HepG2 (cell line): ENCODE results near the gene FPR3. TPM values are rescaled to one million over a fixed set of nuclear protein-coding genes. Genes with fewer than 3 reads are reported as not detected.

Experiments used
- ATAC-seq: fragments of 200-7000 bp; cut with Tn5 transposase; 3 replicates; pipeline ENCODE4 v1.9.1; 2020; ENCODE audit warnings: mild to moderate bottlenecking, moderate library complexity
- BruUV-seq: library from RNA; stranded (reverse); fragments of 400-500 nt; replicated peaks from 2 replicates; lab custom pipeline; 2021; lab: Mats Ljungman, UMichigan
- CTCF ChIA-PET: fragments of 300-600 bp; formaldehyde crosslinking; extraction: SDS; loops from one replicate; lab custom pipeline; 2021; ENCODE audit warnings: low total read pairs, inconsistent platforms, low intra/inter-chr PET ratio; lab: Yijun Ruan, JAX
- POLR2A ChIA-PET: fragments of 350-600 bp; sonication (Branson Sonifier 250); formaldehyde crosslinking; loops from one replicate; lab custom pipeline; 2020; ENCODE audit warnings: antibody characterized with exemption, inconsistent platforms; lab: Yijun Ruan, JAX
- DNase-seq: peaks from one replicate; pipeline ENCODE4 v3.0.0-alpha.2; 2015; ENCODE audit warnings: low spot score
- FAIRE-seq: peaks from 3 replicates; lab custom pipeline; 2011; peaks lifted over from hg19 to GRCh38; lab: Jason Lieb, UNC
- H2AFZ ChIP-seq: one replicate; pipeline ENCODE4 v1.6.1; 2011; ENCODE audit warnings: low read length, inconsistent platforms
- H3K27ac ChIP-seq: fragments of 300-600 bp; 3 replicates; pipeline ENCODE4 v1.8.0; 2011; ENCODE audit warnings: mixed run types, mild to moderate bottlenecking, mixed read lengths, low read length, inconsistent platforms; ENCODE audit not compliant: insufficient read depth; ENCODE audit errors: extremely low read length
- H3K27me3 ChIP-seq, 2 experiments: fragments of 200-600 bp in 1 of 2; 2 replicates in 1 of 2; 3 replicates in 1 of 2; pipeline versions ENCODE4 v1.6.0 to v1.8.0; 2011; ENCODE audit warnings: low read length in 2 of 2, mild to moderate bottlenecking in 2 of 2, moderate library complexity in 2 of 2, inconsistent platforms in 1 of 2; ENCODE audit not compliant: insufficient read depth in 2 of 2, control insufficient read depth in 1 of 2
- H3K36me3 ChIP-seq, 2 experiments: fragments of 200-600 bp in 1 of 2; replicated peaks in 1 of 2; 2 replicates in 1 of 2; 3 replicates in 1 of 2; pipeline versions ENCODE4 v1.5.1 to v1.8.0; 2011; ENCODE audit warnings: low read length in 2 of 2, inconsistent platforms in 1 of 2; ENCODE audit not compliant: insufficient read depth in 2 of 2, control insufficient read depth in 1 of 2
- H3K4me1 ChIP-seq: 2 replicates; pipeline ENCODE4 v1.5.1; 2012; ENCODE audit warnings: low read length, inconsistent platforms; ENCODE audit not compliant: insufficient read depth
- H3K4me2 ChIP-seq: 2 replicates; pipeline ENCODE4 v1.6.0; 2011; ENCODE audit warnings: low read depth, low read length, inconsistent platforms
- H3K4me3 ChIP-seq, 3 experiments: fragments of 200-600 bp in 1 of 3; sonication (generic), shearing (Covaris generic) in 1 of 3; replicated peaks in 1 of 3; 2 replicates each; pipeline ENCODE4 v1.5.1; 2011 to 2016; ENCODE audit warnings: low read length in 3 of 3, inconsistent platforms in 2 of 3, low read depth in 2 of 3, mild to moderate bottlenecking in 2 of 3, control low read depth in 1 of 3, mixed read lengths in 1 of 3; ENCODE audit not compliant: insufficient read depth in 1 of 3
- H3K79me2 ChIP-seq: one replicate; pipeline ENCODE4 v1.6.1; 2011; ENCODE audit warnings: low read length, inconsistent platforms; ENCODE audit not compliant: insufficient read depth
- H3K9ac ChIP-seq: 2 replicates; pipeline ENCODE4 v1.6.0; 2011; ENCODE audit warnings: mild to moderate bottlenecking, low read depth, low read length, inconsistent platforms; ENCODE audit not compliant: insufficient read depth
- H3K9me3 ChIP-seq: 2 replicates; pipeline ENCODE4 v1.5.1; 2012; ENCODE audit warnings: mild to moderate bottlenecking, low read length
- H4K20me1 ChIP-seq: 2 replicates; pipeline ENCODE4 v1.6.0; 2011; ENCODE audit warnings: inconsistent platforms, mild to moderate bottlenecking, low read length, moderate library complexity; ENCODE audit not compliant: insufficient read depth
- CREB1 ChIP-seq, 2 experiments: fragments of 450-650 bp in 1 of 2; IDR thresholded peaks; 2 replicates each; pipeline ENCODE4 v1.6.1; 2016 to 2017; ENCODE audit warnings: control low read depth in 1 of 2, mild to moderate bottlenecking in 1 of 2, missing compliant biosample characterization in 1 of 2, missing genetic modification characterization in 1 of 2
- ETV5 ChIP-seq: IDR thresholded peaks from 2 replicates; pipeline ENCODE4 v1.6.1; 2018; ENCODE audit warnings: missing biosample characterization, missing genetic modification reagents, inconsistent platforms, borderline replicate concordance
- KDM6A ChIP-seq: IDR thresholded peaks from 2 replicates; pipeline ENCODE4 v1.6.1; 2016; ENCODE audit warnings: low read depth
- MXI1 ChIP-seq: IDR thresholded peaks from 3 replicates; pipeline ENCODE4 v1.6.1; 2012; ENCODE audit warnings: low read depth, low read length, inconsistent platforms, borderline replicate concordance
- RNF2 ChIP-seq: fragments of 450-650 bp; conservative IDR thresholded peaks from 2 replicates; pipeline ENCODE4 v1.6.1; 2016; ENCODE audit warnings: low read depth
- WIZ ChIP-seq: sonication (generic); formaldehyde crosslinking; IDR thresholded peaks from 2 replicates; pipeline ENCODE4 v1.5.1; 2020; ENCODE audit warnings: mild to moderate bottlenecking, missing genetic modification reagents
- WGBS: methylation state at CpG from one replicate; pipeline ENCODE4 v1.1.6; 2017; ENCODE audit warnings: low lambda C conversion rate; 5-methylcytosine and 5-hydroxymethylcytosine counted together
- in situ Hi-C: cut with HindIII; loops from 2 replicates; pipeline ENCODE4 v1.10.0; 2017; ENCODE audit warnings: low pct_unique_long_range_greater_than_20kb; ENCODE audit not compliant: extremely low pct_ligation_motif_present
- intact Hi-C: fragments of 100-400 bp; cut with micrococcal nuclease; formaldehyde crosslinking; loops from one replicate; pipeline ENCODE4 v1.10.0; 2022; ENCODE audit not compliant: unreplicated experiment
- polyA plus RNA-seq, 8 experiments: library from polyadenylated mRNA; depleted of rRNA in 3 of 8; stranded (reverse) in 7 of 8; unstranded in 1 of 8; fragments of >200 nt; fragmentation: Illumina TruSeq in 4 of 8; extraction: Trizol in 4 of 8; gene quantifications; 2 replicates each; pipeline versions ENCODE4 v1.2.1 to v1.2.3, GENCODE V29; 2011 to 2016; ENCODE audit warnings: low read depth in 4 of 8, missing spikeins in 1 of 8, mixed read lengths in 1 of 8; ENCODE audit not compliant: insufficient read depth in 1 of 8
- total RNA-seq, 5 experiments: library from RNA; depleted of rRNA; stranded (reverse); fragments of >200 nt; fragmentation: Illumina TruSeq; extraction: Trizol; gene quantifications; 2 replicates each; pipeline ENCODE4 v1.2.3, GENCODE V29; 2016; ENCODE audit warnings: low read depth in 1 of 5
- TF ChIP-seq, protein P1 (sequence below): sonication (generic); formaldehyde crosslinking; IDR thresholded peaks from 2 replicates; pipeline ENCODE4 v1.8.1; 2023; ENCODE audit warnings: mild to moderate bottlenecking, missing genetic modification reagents

FPR3 gene
- total and polyA plus RNA-seq, 2 of the 13 experiments (the other 11 are each of a cell fraction or from before 2014, with no cell fraction given): not detected

DNA sequence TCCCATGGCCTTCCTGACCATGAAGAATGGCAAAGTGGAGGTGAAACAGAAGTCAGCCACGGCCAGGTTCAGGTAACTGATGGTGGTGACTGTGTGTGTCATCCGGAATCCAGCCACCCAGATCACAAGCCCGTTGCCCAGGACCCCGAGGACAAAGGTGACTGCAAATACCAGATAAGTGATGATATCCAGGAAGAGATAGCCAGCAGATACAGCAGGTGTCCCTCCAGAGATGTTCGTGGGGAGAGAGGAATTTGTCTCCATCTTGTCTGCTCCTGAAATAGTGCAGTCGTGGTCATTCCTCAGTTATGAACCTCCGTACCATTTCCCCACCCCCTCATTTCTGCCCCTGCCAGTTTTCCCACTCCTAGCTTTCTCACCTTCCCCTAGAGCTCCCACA lies 48.2 kb upstream of the FPR3 start:
- no peak for TF ChIP-seq KDM6A (CRISPR knock-in tag)
- TF ChIP-seq WIZ: no peak
- no peak for TF ChIP-seq CREB1 (IDR thresholded peaks at IDR 0.05)
- TF ChIP-seq CREB1 (CRISPR knock-in tag; IDR thresholded peaks at IDR 0.05): no peak
- FAIRE-seq (no peak), ATAC-seq (no peak), DNase-seq (no peak)
- ChIA-PET POLR2A (no interaction called here), CTCF (no interaction called here)
- Histone ChIP-seq H3K9ac (no peak overlapping the region), H3K4me3 (no peak overlapping the region), H3K79me2 (no peaks in the 10 kb centered on the region), H2AFZ (no peak overlapping the region), H3K27me3 (no peaks in the 10 kb centered on the region; a peak in 1 of 5 replicates), H3K9me3 (no peaks in the 10 kb centered on the region), H3K4me1 (no peaks in the 10 kb centered on the region), H3K4me2 (no peak overlapping the region), H4K20me1 (no peaks in the 10 kb centered on the region), H3K27ac (no peak overlapping the region), H3K36me3 (no peaks in the 10 kb centered on the region)
- intact Hi-C loops (no loop called here), in situ Hi-C loops (no loop called here)
- WGBS: 3% methylated on average over 7 of the region's 7 CpGs
- BruUV-seq: no TSS peak

DNA sequence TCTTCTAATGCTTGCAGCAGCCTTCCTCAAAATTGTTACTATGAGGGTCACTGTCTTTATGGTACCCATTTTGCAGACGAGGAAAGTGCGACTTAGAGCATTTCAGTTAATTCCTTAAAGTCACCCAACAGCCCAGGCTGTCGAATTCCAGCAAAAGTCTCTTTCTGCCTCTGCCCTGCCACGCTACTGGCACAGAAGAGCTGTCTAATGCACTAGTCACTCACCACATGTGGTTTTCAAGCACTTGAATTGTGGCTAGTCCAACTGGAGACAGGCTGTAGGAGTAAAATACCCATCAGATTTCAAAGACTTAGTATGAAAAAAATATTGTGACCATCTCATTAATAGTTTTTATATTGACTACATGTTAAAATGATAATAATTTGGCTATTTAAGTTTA lies 45.0 kb upstream of the FPR3 start:
- Histone ChIP-seq H3K4me2 (no peak overlapping the region), H3K4me1 (no peaks in the 10 kb centered on the region), H2AFZ (no peak overlapping the region), H3K36me3 (no peaks in the 10 kb centered on the region), H3K4me3 (no peak overlapping the region), H3K27me3 (no peaks in the 10 kb centered on the region; a peak in 1 of 5 replicates), H3K27ac (no peak overlapping the region), H3K79me2 (no peaks in the 10 kb centered on the region), H3K9ac (no peak overlapping the region), H4K20me1 (no peaks in the 10 kb centered on the region), H3K9me3 (no peaks in the 10 kb centered on the region)
- POLR2A ChIA-PET: no interaction called here
- in situ Hi-C loops (no loop called here), intact Hi-C loops (no loop called here)
- CTCF ChIA-PET: no interaction called here
- TF ChIP-seq, protein P1, sequence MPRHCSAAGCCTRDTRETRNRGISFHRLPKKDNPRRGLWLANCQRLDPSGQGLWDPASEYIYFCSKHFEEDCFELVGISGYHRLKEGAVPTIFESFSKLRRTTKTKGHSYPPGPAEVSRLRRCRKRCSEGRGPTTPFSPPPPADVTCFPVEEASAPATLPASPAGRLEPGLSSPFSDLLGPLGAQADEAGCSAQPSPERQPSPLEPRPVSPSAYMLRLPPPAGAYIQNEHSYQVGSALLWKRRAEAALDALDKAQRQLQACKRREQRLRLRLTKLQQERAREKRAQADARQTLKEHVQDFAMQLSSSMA: no peak
- TF ChIP-seq MXI1 (no peak), RNF2 (no peak), ETV5 (CRISPR knock-in tag) (no peak)
- FAIRE-seq: no peak
- 0% methylated on average over 4 of the region's 4 CpGs for WGBS
- DNase-seq: no peak
- no peak for ATAC-seq
- no TSS peak for BruUV-seq
